ENCODE data around the gene NTSR1.

- TF ChIP-seq CTCF (IDR thresholded peaks at IDR 0.05), result no peak
- TF ChIP-seq POLR2A (IDR thresholded peaks at IDR 0.05), result no peak
Measured at GRCh38 chr20:62674370-62674769, 34.3 kb upstream of the NTSR1 start.
